ENCODE data around the gene ROS1.

ROS1 gene

GRCh38 chr6:117290173-117290846 is 135.4 kb downstream of the ROS1 start:
- TF ChIP-seq CTCF (IDR thresholded peaks at IDR 0.05; ENCODE audit: low read depth, low read length): no peak
- no peak for DNase-seq (ENCODE audit: extremely low read depth, low read depth)

- no peak for DNase-seq (ENCODE audit: extremely low read depth, low read depth)
- no peak for TF ChIP-seq CTCF (IDR thresholded peaks at IDR 0.05; ENCODE audit: low read depth, low read length)
Measured at GRCh38 chr6:117288083-117288715, 137.5 kb downstream of the ROS1 start.

GRCh38 chr6:117280922-117281321 is 144.8 kb downstream of the ROS1 start:
- no peak for TF ChIP-seq CTCF (IDR thresholded peaks at IDR 0.05; ENCODE audit: low read depth, low read length)
- no peak for DNase-seq (ENCODE audit: extremely low read depth, low read depth)

GRCh38 chr6:117276778-117277316 is 148.9 kb downstream of the ROS1 start:
- no peak for TF ChIP-seq CTCF (IDR thresholded peaks at IDR 0.05; ENCODE audit: low read depth, low read length)
- no peak for DNase-seq (ENCODE audit: extremely low read depth, low read depth)

- no peak for DNase-seq (ENCODE audit: extremely low read depth, low read depth)
- no peak for TF ChIP-seq CTCF (IDR thresholded peaks at IDR 0.05; ENCODE audit: low read depth, low read length)
Measured at GRCh38 chr6:117275711-117276110, 150.0 kb downstream of the ROS1 start.

- no peak for TF ChIP-seq CTCF (IDR thresholded peaks at IDR 0.05; ENCODE audit: low read depth, low read length)
Measured at GRCh38 chr6:117275205-117275604, 150.5 kb downstream of the ROS1 start.

GRCh38 chr6:117272891-117273290 is 152.9 kb downstream of the ROS1 start:
- no peak for TF ChIP-seq CTCF (IDR thresholded peaks at IDR 0.05; ENCODE audit: low read depth, low read length)
- no peak for DNase-seq (ENCODE audit: extremely low read depth, low read depth)

More at GRCh38 chr6:117275205-117275604, 150.5 kb downstream of the ROS1 start:
- DNase-seq (ENCODE audit: extremely low read depth, low read depth): no peak
